Measurements from ENCODE around the gene REC8.
A peak's percentile ranks its signal among the peaks of the same experiment; 100 is the strongest.

REC8 gene, protein sequence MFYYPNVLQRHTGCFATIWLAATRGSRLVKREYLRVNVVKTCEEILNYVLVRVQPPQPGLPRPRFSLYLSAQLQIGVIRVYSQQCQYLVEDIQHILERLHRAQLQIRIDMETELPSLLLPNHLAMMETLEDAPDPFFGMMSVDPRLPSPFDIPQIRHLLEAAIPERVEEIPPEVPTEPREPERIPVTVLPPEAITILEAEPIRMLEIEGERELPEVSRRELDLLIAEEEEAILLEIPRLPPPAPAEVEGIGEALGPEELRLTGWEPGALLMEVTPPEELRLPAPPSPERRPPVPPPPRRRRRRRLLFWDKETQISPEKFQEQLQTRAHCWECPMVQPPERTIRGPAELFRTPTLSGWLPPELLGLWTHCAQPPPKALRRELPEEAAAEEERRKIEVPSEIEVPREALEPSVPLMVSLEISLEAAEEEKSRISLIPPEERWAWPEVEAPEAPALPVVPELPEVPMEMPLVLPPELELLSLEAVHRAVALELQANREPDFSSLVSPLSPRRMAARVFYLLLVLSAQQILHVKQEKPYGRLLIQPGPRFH

DNA sequence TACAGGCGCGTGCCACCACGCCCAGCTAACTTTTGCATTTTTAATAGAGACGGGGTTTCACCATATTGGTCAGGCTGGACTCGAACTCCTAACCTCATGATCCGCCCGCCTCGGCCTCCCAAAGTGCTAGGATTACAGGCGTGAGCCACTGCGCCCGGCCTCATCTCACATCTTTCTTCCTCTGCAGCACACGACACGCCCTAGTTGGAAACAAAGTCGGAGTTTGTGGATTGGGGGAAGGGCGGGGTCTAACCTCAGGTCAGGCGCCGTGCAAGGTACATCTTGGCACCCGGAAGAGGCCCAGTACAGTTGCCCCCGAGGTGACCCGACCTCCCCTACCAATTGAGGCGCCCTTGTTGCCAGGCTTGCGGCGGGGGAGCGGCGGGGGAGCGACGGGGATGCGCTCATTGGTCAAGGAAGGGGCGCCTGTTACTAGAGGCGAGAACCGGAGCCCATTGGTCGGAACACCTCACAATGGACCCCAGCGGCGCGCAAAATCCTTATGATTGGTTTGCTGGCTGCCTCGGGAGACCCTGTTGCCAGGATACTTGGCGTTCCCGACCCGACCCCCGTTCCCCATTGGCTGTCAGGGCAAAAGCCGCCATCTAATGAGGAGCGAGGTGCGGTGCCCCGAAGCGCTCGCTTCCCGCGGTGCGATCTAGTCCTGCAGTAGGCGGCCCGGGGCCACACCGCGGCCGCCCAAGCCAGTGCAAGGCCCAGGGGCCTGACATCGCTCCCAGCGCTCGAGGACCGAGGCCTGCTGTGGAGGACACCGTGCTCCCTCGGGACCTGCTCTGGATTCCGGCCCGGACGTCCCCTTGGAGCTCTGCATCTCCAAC is at the start of gene REC8:
Gene REC8, plus strand, starts transcription at position 659 of the 839 bp plus-strand sequence. CDS start 473 bp downstream, outside the sequence.
- no peaks in the 10 kb centered on the region for H3K27me3 Mint-ChIP-seq
- peak within 1 kb of the TSS; percentile 62 for H3K27ac Mint-ChIP-seq
- H3K4me1 Mint-ChIP-seq, result peaks cover 34% of the 10 kb centered on the region
- peaks cover 14% of the 10 kb centered on the region for H3K36me3 Mint-ChIP-seq
- no peaks in the 10 kb centered on the region for H3K9me3 Mint-ChIP-seq
- peak within 1 kb of the TSS; percentile 84 for H3K4me3 Mint-ChIP-seq

DNA sequence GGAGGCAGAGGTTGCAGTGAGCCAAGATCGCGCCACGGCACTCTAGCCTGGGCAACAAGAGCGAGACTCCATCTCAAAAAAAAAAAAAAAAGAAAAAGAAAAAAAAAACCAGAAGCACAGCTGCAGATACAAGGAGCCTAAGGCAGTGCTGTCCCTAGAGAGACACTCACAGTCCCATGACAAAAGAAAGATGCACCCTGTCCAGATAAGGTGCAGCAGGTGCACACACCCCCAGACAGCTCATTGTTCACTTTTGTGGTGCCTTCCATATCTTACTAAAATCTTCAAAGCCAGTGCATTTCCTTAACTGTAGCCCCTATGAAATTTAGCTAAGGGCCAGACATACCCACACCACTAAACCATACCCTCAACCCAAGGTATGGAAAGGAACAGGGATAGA is 49.5 kb upstream of the REC8 start:
- Mint-ChIP-seq H3K4me3 (no peak overlapping the region), H3K4me1 (peaks cover 5% of the 10 kb centered on the region), H3K36me3 (peaks cover 8% of the 10 kb centered on the region), H3K27ac (no peak overlapping the region), H3K9me3 (no peaks in the 10 kb centered on the region), H3K27me3 (no peaks in the 10 kb centered on the region)

DNA sequence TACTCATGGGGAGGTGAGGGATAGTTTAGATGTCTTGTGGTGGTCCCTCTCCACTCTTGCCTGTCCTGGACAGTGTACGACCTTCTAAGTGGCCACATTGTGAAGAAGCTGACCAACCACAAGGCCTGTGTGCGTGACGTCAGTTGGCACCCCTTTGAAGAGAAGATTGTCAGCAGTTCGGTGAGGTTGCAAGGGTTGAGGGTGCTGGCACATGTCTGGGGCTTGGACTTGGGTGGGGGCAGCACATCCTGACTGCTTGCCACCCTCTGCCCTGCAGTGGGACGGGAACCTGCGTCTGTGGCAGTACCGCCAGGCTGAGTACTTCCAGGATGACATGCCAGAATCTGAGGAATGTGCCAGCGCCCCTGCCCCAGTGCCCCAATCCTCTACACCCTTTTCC is 49.0 kb upstream of the REC8 start:
- no peak overlapping the region for H3K4me3 Mint-ChIP-seq
- H3K27ac Mint-ChIP-seq, result no peak overlapping the region
- peaks cover 6% of the 10 kb centered on the region for H3K36me3 Mint-ChIP-seq
- H3K27me3 Mint-ChIP-seq, result no peaks in the 10 kb centered on the region
- H3K4me1 Mint-ChIP-seq, result peaks cover under 1% of the 10 kb centered on the region
- H3K9me3 Mint-ChIP-seq, result no peaks in the 10 kb centered on the region

DNA sequence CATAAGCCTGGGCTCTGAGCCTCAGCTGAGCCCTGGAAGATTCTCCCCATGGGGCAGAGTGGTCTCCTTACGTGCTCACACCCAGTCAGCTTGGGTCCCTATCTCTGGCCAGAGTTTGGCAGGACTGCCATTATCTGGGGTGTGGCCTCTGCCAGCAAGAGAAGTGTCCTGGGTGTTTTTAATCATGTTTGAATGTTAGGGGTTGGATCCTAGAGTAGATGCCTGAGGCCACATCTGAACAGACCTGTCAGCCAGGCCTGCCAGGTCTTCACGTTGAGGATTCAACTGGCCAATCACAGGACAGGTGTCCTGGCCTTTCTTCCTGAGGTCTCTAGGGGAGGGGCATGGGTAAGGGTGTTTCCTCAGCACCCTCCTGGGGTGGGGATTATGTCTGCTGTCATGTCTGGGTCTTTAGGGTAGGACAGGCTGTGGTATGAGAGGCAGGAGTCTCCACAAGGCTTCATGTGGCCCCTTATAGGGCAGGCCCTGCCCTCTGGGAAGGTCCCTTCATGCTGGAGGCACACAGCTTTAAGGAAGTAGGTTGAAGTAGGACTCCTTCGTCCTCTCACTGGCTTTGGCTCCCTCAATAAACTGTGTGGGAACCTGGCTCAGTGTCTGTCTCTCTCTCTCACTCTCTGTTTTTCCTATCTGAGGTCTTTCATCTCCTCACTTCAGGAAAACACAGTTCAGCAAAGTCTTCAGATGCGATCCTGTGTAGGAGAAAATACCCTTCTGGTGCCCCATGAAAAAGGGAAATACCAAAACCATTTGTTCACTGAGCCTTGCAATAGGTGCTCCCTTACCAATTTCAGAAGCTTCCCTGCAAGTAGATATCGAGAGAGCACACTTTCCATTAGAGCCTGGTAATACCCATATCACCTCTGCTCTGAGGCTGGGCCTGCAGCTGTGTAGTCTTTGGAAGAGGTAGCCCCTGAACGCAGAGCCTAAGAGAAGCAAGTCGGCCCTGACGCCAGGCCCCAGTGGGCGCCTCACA is 48.2 kb upstream of the REC8 start:
- H3K9me3 Mint-ChIP-seq, result no peaks in the 10 kb centered on the region
- peak overlapping the region; percentile 62 for H3K27ac Mint-ChIP-seq
- no peaks in the 10 kb centered on the region for H3K27me3 Mint-ChIP-seq
- H3K36me3 Mint-ChIP-seq, result peaks cover 3% of the 10 kb centered on the region
- H3K4me3 Mint-ChIP-seq, result no peak overlapping the region
- no peaks in the 10 kb centered on the region for H3K4me1 Mint-ChIP-seq

DNA sequence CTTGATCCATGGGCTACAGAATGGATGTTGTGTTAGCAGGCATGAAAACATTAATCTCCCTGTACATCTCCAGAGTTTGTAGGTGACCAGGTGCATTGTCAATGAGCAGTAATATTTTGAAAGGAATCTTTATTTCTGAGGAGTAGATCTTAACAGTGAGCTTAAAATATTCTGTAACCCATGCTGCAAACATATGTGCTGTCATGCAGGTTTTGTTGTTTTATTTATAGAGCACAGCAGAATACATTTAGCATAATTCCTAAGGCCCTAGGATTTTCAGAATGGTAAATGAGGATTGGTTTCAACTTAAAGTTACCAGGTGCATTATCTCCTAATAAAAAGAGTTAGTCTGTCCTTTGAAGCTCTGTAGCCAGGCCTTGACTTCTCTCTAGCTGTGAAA is 44.9 kb upstream of the REC8 start:
- Mint-ChIP-seq H3K4me1 (peaks cover 12% of the 10 kb centered on the region), H3K27ac (no peak overlapping the region), H3K36me3 (peaks cover 2% of the 10 kb centered on the region), H3K27me3 (no peaks in the 10 kb centered on the region), H3K4me3 (no peak overlapping the region), H3K9me3 (no peaks in the 10 kb centered on the region)

DNA sequence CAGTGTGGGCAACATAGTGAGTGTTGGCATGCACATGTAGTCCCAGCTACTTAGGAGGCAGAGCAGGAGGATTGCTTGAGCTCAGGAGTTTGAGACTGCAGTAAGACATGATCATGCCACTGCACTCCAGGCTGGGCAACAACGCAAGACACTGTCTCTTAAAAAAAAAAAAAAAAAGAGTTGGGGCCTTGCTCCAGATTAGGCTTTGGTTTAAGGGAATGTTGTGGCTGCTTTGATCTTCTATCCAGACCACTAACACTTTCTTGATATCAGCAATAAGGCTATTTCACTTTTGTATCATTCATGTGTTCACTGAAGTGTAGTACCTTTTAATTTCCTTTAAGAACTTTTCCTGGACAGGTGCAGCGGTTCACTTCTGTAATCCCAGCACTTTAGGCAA is 44.2 kb upstream of the REC8 start:
- no peak overlapping the region for H3K4me3 Mint-ChIP-seq
- peaks cover 2% of the 10 kb centered on the region for H3K36me3 Mint-ChIP-seq
- H3K4me1 Mint-ChIP-seq, result peaks cover 19% of the 10 kb centered on the region
- H3K27ac Mint-ChIP-seq, result no peak overlapping the region
- H3K9me3 Mint-ChIP-seq, result no peaks in the 10 kb centered on the region
- H3K27me3 Mint-ChIP-seq, result no peaks in the 10 kb centered on the region

DNA sequence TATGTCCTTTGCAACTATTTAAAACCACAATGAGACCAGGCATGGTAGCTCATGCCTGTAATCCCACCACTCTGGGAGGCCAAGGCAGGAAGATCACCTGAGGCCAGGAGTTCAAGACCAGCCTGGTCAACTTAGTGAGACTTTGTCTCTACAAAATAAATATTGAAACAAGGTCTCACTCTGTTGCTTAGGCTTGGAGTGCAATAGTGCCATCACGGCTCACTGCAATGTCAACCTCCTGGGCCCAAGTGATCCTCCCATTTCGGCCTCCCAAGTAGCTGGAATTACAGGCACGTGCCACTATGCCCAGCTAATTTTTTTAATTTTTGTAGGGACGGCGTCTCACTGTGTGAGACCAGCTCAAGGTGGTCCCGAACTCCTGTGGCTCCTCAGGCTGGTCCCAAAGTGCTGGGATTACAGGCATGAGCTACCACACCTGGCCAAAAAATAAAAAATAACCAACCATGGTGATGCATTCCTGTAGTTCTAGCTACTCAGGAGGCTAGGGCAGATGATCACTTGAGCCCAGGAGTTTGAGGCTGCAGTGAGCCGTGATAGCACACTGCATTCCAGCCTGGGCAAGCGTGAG is 42.4 kb upstream of the REC8 start:
- H3K27ac Mint-ChIP-seq, result no peak overlapping the region
- peaks cover 25% of the 10 kb centered on the region for H3K4me1 Mint-ChIP-seq
- H3K9me3 Mint-ChIP-seq, result no peaks in the 10 kb centered on the region
- no peak overlapping the region for H3K4me3 Mint-ChIP-seq
- no peaks in the 10 kb centered on the region for H3K27me3 Mint-ChIP-seq
- H3K36me3 Mint-ChIP-seq, result peaks cover 2% of the 10 kb centered on the region

DNA sequence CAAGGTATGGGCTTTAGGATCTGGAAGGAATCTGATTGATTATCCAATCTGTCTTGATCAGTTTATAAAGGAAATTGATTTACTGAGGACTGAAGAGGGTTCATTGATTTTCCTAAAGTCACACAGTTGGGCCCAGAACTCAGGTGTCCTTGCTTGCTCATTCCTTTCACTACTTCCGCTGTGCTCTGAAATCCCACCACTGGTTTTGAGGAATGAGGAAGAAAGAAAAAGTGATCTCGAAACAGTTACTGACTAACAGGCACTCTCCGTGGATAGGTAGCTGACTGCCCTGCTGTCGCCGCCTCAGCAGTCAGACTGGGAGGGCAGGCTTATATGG is 41.5 kb upstream of the REC8 start, which contains the start of gene FITM1:
Gene FITM1, plus strand, starts transcription at position 280 of the 337 bp plus-strand sequence. CDS start 905 bp downstream, outside the sequence.
- peak within 1 kb of the TSS; percentile 66 for H3K27ac Mint-ChIP-seq
- H3K27me3 Mint-ChIP-seq, result no peaks in the 10 kb centered on the region
- no peak within 1 kb of the TSS for H3K4me3 Mint-ChIP-seq
- H3K36me3 Mint-ChIP-seq, result no peaks in the 10 kb centered on the region
- peaks cover 30% of the 10 kb centered on the region for H3K4me1 Mint-ChIP-seq
- no peaks in the 10 kb centered on the region for H3K9me3 Mint-ChIP-seq

DNA sequence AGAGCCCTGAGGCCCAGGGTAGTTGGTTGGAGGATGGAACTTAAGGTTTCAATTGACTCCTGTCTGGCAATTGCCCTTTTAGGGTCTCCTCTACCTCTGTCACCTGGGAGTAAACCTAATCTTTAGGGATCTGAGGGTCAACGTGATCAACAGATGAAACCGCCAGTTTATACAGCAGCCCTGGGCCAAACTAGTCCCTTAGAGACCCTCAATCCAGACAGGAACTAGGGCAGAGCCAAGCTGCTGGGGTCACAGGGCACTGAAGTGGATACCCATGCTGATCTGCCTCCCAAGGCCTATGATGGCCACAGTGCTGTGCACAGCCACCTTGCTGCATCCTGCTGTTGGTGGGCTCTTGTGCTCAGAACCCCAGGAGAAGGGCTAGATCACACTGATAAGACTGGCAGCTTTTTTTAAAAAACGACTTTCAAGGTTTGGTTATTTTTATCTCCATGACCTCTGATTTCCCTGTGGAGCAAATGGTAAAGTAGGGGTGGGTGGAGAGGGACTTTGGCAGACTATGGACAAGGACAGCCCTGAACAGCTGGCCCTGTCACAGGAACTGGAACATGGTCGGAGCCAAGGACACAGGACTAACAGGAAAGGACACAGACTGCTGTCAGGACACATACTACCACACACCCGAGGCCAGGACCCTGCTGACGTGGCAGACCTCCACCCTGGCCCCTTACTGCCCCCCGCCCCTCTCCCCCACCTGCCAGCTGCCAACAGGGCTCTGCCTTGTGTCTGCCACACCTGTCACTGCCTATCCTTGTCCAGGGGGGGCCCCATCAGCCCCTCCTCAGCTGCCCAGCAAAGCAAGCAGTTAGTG is 40.9 kb upstream of the REC8 start:
- Mint-ChIP-seq H3K27ac (peak overlapping the region; percentile 66), H3K4me1 (peaks cover 34% of the 10 kb centered on the region), H3K9me3 (no peaks in the 10 kb centered on the region), H3K27me3 (no peaks in the 10 kb centered on the region), H3K36me3 (no peaks in the 10 kb centered on the region), H3K4me3 (no peak overlapping the region)

DNA sequence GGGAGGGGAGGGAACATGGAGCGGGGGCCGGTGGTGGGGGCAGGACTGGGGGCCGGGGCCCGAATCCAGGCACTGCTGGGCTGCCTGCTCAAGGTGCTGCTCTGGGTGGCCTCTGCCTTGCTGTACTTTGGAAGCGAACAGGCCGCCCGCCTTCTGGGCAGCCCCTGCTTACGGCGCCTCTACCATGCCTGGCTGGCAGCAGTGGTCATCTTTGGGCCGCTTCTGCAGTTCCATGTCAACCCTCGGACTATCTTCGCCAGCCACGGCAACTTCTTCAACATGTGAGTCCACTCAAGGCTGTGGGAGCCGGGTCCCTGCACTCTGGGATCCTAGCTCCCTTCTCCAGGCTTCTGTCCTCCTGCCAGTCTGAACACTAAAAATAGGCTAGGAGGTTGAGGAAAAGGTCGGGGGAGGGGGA is 40.3 kb upstream of the REC8 start:
- H3K27me3 Mint-ChIP-seq, result no peaks in the 10 kb centered on the region
- H3K36me3 Mint-ChIP-seq, result no peaks in the 10 kb centered on the region
- H3K9me3 Mint-ChIP-seq, result no peaks in the 10 kb centered on the region
- H3K4me1 Mint-ChIP-seq, result peaks cover 34% of the 10 kb centered on the region
- no peak overlapping the region for H3K4me3 Mint-ChIP-seq
- peak overlapping the region; percentile 98 for H3K27ac Mint-ChIP-seq

DNA sequence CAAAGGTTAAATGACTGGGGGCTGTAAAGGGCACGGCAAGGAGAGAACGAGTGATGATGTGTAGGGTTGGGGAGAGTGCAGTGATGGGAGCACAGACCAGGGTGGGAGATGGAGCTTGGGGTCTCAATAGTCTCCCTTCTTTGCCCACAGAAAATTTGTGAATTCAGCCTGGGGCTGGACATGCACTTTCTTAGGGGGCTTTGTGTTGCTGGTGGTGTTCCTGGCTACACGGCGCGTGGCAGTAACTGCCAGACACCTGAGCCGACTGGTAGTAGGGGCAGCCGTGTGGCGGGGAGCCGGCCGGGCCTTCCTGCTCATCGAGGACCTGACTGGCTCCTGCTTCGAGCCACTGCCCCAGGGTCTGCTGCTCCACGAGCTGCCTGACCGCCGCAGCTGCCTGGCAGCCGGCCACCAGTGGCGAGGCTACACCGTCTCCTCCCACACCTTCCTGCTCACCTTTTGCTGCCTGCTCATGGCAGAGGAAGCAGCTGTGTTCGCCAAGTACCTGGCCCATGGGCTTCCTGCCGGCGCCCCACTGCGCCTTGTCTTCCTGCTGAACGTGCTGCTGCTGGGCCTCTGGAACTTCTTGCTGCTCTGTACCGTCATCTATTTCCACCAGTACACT is 39.7 kb upstream of the REC8 start:
- H3K27ac Mint-ChIP-seq, result peak overlapping the region; percentile 98
- peak overlapping the region; percentile 71 for H3K4me3 Mint-ChIP-seq

DNA sequence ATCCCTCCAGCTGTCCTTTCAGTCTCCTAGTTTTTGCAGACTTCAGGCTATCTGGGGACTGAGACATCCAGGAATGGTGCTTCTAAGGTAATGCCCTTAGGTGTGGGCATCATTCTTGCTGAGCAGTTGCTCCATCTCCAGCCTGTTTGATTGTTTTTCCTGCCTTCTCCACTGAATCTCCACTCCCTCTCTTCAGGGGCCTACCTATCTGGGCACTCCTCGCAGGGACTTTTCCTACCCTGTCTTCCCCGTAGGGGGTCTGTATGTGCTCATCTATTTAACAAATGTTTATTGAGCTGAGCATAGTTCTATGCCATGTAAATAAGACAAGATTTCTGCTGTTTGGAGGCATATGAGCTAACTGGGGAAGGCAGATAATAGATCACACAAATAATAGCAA is 38.9 kb upstream of the REC8 start:
- Mint-ChIP-seq H3K4me3 (peak overlapping the region; percentile 71), H3K27me3 (no peaks in the 10 kb centered on the region), H3K36me3 (peaks cover 5% of the 10 kb centered on the region), H3K9me3 (no peaks in the 10 kb centered on the region), H3K27ac (peak overlapping the region; percentile 98), H3K4me1 (peaks cover 45% of the 10 kb centered on the region)

More for the DNA sequence above, 39.7 kb upstream of the REC8 start:
- Mint-ChIP-seq H3K9me3 (no peaks in the 10 kb centered on the region), H3K27me3 (no peaks in the 10 kb centered on the region), H3K4me1 (peaks cover 39% of the 10 kb centered on the region), H3K36me3 (peaks cover 5% of the 10 kb centered on the region)

DNA sequence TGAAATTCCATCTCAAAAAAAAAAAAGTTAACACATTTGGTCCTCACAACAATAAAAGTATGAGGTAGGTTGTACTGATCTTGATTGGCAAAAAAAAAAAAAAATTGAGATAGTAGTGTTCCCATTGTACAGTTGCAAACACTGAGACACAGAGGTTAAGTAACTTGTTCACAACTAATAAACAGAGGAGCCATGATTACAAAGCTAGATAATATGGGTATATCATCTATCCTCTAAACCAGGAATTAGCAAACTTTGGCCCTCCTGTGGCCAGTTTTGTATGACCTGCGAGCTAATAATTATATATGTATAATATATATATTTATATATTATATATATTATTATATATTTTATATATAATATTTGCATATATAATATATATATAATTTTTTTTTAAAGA is 38.1 kb upstream of the REC8 start:
- Mint-ChIP-seq H3K27me3 (no peaks in the 10 kb centered on the region), H3K4me1 (peaks cover 53% of the 10 kb centered on the region), H3K27ac (peak overlapping the region; percentile 6), H3K36me3 (peaks cover 9% of the 10 kb centered on the region), H3K4me3 (no peak overlapping the region), H3K9me3 (no peaks in the 10 kb centered on the region)

DNA sequence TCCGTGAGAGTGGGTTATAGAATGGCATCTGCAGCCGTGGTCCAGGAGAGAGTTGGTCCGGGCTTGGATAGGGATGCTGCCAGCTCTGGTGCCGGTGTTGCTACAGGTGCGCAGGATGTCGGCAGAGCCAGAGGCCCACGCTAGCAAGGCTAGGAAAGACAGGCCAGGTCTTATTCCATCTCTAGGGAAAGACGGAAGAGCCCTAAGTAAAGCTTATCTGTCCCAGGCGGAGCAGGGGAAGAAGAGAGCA is 36.4 kb upstream of the REC8 start:
- Mint-ChIP-seq H3K36me3 (peaks cover 17% of the 10 kb centered on the region), H3K4me1 (peaks cover 65% of the 10 kb centered on the region), H3K27me3 (no peaks in the 10 kb centered on the region), H3K27ac (peak overlapping the region; percentile 96), H3K4me3 (peak overlapping the region; percentile 93), H3K9me3 (no peaks in the 10 kb centered on the region)

All from activated naive CD4-positive, alpha-beta T cell treated with anti-CD3 and anti-CD28 coated beads, Interleukin-2, amount 50 U/mL, for 24 hours (primary cell).